ENCODE measurements around the gene EIF3B. TPM values are rescaled to one million over a fixed set of nuclear protein-coding genes. Genes with fewer than 3 reads are reported as not detected.

The EIF3B gene
- total and polyA plus RNA-seq, 2 of the 4 experiments (the other 2 are of a cell fraction) = 105 to 201 TPM

DNA sequence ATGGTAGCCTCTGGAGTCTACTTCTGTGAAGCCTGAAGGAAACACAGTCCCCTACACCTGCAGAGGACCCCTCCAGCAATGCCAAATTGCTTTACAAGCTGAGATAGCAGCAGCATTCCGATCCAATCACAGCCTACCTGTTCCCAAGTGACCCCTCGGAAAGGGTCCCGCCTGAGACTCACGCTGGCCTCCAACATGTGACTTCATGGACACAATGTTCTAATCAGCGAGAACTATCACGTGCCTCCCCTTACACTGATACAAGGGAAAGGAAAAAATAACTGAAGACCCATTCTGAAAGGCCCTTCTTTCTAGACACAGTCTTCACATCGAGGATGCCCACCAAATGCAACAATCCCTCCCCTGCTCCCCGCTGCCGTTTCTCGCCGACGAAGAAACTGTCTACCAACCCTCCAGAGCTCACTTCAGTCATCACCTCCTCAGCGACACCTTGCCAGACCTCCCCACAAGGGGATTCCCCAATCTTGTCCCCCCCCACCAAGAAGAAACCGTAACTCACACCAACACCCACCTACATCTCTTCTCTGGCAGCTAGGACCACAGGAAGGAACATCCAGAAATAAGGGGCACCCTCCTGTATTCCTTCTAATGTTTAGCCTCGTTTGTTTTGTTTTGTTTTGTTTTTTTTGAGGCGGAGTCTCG is 42.2 kb upstream of the EIF3B start:
- Histone ChIP-seq H3K14ac (replicated peaks; ENCODE audit: low read depth, low read length) (no peak overlapping the region), H3K27me3 (ENCODE audit: control insufficient read depth, insufficient read depth, low read length) (no peaks in the 10 kb centered on the region), H3K27ac (ENCODE audit: insufficient read depth, low read length) (no peak overlapping the region), H3K23ac (ENCODE audit: low read depth, low read length) (0 out of 2 replicates have a peak overlapping the region, but pooled peaks have one; percentile 13), H4K91ac (ENCODE audit: insufficient read depth, low read depth, low read length) (no peak overlapping the region), H3K79me1 (ENCODE audit: low read depth in 1 of 2, low read length in 2 of 2) (peaks cover 20 to 49% of the 10 kb centered on the region in 2 experiments), H2BK15ac (ENCODE audit: low read depth, low read length) (no peak overlapping the region), H4K8ac (ENCODE audit: low read depth in 2 of 2, low read length in 2 of 2) (no peak overlapping the region), H3K9me3 (ENCODE audit: control insufficient read depth, insufficient read depth, low read length) (no peaks in the 10 kb centered on the region), H3K4ac (ENCODE audit: low read depth, low read length) (peak overlapping the region; percentile 35; the same call in 1 of the 2 replicates), H3K36me3 (ENCODE audit: control insufficient read depth, insufficient read depth, low read length) (no peaks in the 10 kb centered on the region), H2BK5ac (ENCODE audit: low read depth, low read length, poor library complexity, severe bottlenecking) (no peak overlapping the region), H3K56ac (ENCODE audit: extremely low read depth, insufficient read depth, low read length) (no peak overlapping the region), H3K4me1 (ENCODE audit: control insufficient read depth, insufficient read depth, low read length) (peaks cover 4% of the 10 kb centered on the region; the same call in 1 of the 2 replicates), H2AK9ac (replicated peaks; ENCODE audit: low read depth, low read length, poor library complexity) (peak overlapping the region; percentile 52), H2BK120ac (ENCODE audit: low read depth, low read length) (no peak overlapping the region), H3K4me2 (ENCODE audit: low read depth, low read length) (no peak overlapping the region), H2AK5ac (ENCODE audit: low read depth, low read length) (peak overlapping the region; percentile 20), H3K18ac (ENCODE audit: low read depth, low read length) (no peak overlapping the region), H3K4me3 (ENCODE audit: insufficient read depth, low read depth, low read length) (no peak overlapping the region), H2BK20ac (ENCODE audit: low read depth, low read length) (no peak overlapping the region), H4K5ac (ENCODE audit: low read depth, low read length) (no peak overlapping the region), H4K20me1 (ENCODE audit: insufficient read depth, low read length) (peaks cover 8% of the 10 kb centered on the region; the same call in 1 of the 2 replicates), H3K9ac (ENCODE audit: low read depth, low read length) (no peak overlapping the region), H3K9me1 (ENCODE audit: insufficient read depth, low read length) (peaks cover 11% of the 10 kb centered on the region), H2AFZ (replicated peaks; ENCODE audit: low read length, poor library complexity) (no peak overlapping the region)
- ChIA-PET CTCF (no interaction called here), POLR2A (ENCODE audit: unreplicated experiment) (no interaction called here)
- TF ChIP-seq, protein P1, sequence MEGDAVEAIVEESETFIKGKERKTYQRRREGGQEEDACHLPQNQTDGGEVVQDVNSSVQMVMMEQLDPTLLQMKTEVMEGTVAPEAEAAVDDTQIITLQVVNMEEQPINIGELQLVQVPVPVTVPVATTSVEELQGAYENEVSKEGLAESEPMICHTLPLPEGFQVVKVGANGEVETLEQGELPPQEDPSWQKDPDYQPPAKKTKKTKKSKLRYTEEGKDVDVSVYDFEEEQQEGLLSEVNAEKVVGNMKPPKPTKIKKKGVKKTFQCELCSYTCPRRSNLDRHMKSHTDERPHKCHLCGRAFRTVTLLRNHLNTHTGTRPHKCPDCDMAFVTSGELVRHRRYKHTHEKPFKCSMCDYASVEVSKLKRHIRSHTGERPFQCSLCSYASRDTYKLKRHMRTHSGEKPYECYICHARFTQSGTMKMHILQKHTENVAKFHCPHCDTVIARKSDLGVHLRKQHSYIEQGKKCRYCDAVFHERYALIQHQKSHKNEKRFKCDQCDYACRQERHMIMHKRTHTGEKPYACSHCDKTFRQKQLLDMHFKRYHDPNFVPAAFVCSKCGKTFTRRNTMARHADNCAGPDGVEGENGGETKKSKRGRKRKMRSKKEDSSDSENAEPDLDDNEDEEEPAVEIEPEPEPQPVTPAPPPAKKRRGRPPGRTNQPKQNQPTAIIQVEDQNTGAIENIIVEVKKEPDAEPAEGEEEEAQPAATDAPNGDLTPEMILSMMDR (conservative IDR thresholded peaks at IDR 0.05; ENCODE audit: low read depth, low read length) = no peak
- TF ChIP-seq MAFK (IDR thresholded peaks at IDR 0.05; ENCODE audit: low read depth, low read length) (no peak), RAD21 (IDR thresholded peaks at IDR 0.05; ENCODE audit: low read length) (no peak), MAZ (IDR thresholded peaks at IDR 0.05; ENCODE audit: borderline replicate concordance, low read depth, low read length) (no peak), NFE2L2 (IDR thresholded peaks at IDR 0.05; ENCODE audit: low read depth, low read length) (no peak)
- TF ChIP-seq, protein P2, sequence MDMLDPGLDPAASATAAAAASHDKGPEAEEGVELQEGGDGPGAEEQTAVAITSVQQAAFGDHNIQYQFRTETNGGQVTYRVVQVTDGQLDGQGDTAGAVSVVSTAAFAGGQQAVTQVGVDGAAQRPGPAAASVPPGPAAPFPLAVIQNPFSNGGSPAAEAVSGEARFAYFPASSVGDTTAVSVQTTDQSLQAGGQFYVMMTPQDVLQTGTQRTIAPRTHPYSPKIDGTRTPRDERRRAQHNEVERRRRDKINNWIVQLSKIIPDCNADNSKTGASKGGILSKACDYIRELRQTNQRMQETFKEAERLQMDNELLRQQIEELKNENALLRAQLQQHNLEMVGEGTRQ (IDR thresholded peaks at IDR 0.05; ENCODE audit: low read depth, low read length) = no peak
- dilution Hi-C loops (cut with HindIII; ENCODE audit: low sequenced_read_pairs, unreplicated experiment) = no loop called here
- DNase-seq (no peak), ATAC-seq (ENCODE audit: low read depth) (no peak)
- 95% methylated on average over 9 of the region's 17 CpGs; no CpG with 5 or more reads in 1 of the 2 experiments for WGBS, 2 experiments (ENCODE audit: extremely low coverage in 2 of 2, insufficient read length in 1 of 2)
- intact Hi-C loops (cut with micrococcal nuclease) = loop anchor here (5.0 kb wide), 1 partner anchor 65 kb away; no protein-coding TSS in a partner anchor
- in situ Hi-C loops (cut with MboI; ENCODE audit: low sequenced_read_pairs) = no loop called here
- BruUV-seq (replicated peaks) = no TSS peak
